Right cardiac atrium (tissue), 5 donors: ENCODE data around the gene PRKCZ. TPM values are rescaled to one million over a fixed set of nuclear protein-coding genes. Genes with fewer than 3 reads are reported as not detected.

ENCODE experiments used
- ATAC-seq, 2 donors: fragments of 200-7000 bp; cut with Tn5 transposase; one replicate each; pipeline versions ENCODE4 v1.8.0 to v1.9.1; 2020; ENCODE audit warnings: moderate library complexity in 2 of 2, mild to moderate bottlenecking in 1 of 2
- DNase-seq, 3 donors: peaks; one replicate each; pipeline ENCODE4 v3.0.0-alpha.2; 2020
- H3K27ac ChIP-seq: one replicate; pipeline ENCODE4 v1.5.1; 2013; ENCODE audit warnings: mild to moderate bottlenecking, low read length, control low read depth, moderate library complexity
- H3K27me3 ChIP-seq: one replicate; pipeline ENCODE4 v1.6.1; 2013; ENCODE audit not compliant: control insufficient read depth, insufficient read depth
- H3K4me1 ChIP-seq: one replicate; pipeline ENCODE4 v1.6.1; 2013; ENCODE audit warnings: low read length; ENCODE audit not compliant: control insufficient read depth, insufficient read depth
- H3K4me3 ChIP-seq: one replicate; pipeline ENCODE4 v1.5.1; 2013; ENCODE audit warnings: low read length, control low read depth
- H3K9me3 ChIP-seq: one replicate; pipeline ENCODE4 v1.6.1; 2013; ENCODE audit warnings: low read length; ENCODE audit not compliant: control insufficient read depth
- WGBS: extraction: QIAGEN DNeasy Blood & Tissue Kit; methylation state at CpG from one replicate; pipeline ENCODE4 v1.1.7; 2013; 5-methylcytosine and 5-hydroxymethylcytosine counted together
- intact Hi-C, 4 donors: fragments of 100-400 bp; cut with DNase I; formaldehyde crosslinking; loops; one replicate each; pipeline versions ENCODE4 v1.11.0 to v1.14.0; 2022 to 2023
- polyA plus RNA-seq: library from polyadenylated mRNA; stranded (reverse); fragments of 200-250 nt; gene quantifications from one replicate; pipeline ENCODE4 v1.2.3, GENCODE V29; 2013
- total RNA-seq, 4 donors: library from RNA; stranded (reverse); fragmentation: NEBNext Ultra II Directional; extraction: Animal tissue kit (Norgen Biotek cat#: 25700); gene quantifications; one replicate each; pipeline ENCODE4 v1.2.1, GENCODE V29; 2021
- donor health status: healthy with polysubstance abuse.
- donor health status: DM: no; HTN: yes; CAD: no.
- donor health status: DM: no; HTN: no; CAD: no.
- donor health status: DM: no; HTN: yes; CAD: no; lungs with severe emphysema.
- donor health status: DM: yes; HTN: yes; CAD: no.

Gene PRKCZ
- total and polyA plus RNA-seq, 5 donors: 15.1 to 28.1 (median 21.6) TPM

DNA sequence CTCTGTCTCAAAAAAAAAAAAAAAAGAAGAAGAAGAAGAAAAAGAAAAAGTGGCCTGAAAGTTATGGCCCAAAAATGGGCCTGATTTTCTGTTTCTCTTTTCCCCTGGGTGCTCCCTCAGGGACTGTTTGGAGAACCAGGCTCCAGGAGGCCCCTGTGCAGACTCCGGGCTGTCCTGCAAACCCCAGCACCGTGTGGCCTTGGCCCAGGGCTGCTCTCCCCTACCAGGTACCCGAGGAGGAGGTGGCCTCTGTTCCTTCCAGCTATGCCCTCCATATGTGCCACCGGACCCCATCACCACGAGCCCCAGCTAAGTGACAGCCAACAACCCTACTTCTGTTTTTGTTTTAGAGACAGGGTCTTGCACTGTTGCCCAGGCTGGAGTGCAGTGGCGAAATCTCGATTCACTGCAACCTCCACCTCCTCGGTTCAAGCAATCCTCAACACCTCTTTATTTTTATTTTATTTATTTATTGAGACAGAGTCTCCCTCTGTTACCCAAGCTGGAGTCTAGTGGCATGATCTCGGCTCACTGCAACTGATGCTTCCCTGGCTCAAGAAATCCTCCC is 151.9 kb downstream of the PRKCZ start:
- H3K27me3 ChIP-seq: no peaks in the 10 kb centered on the region
- WGBS: 91% methylated on average over 9 of the region's 9 CpGs
- intact Hi-C loops: no loop called here
- H3K27ac ChIP-seq: no peak overlapping the region
- DNase-seq (no peak), ATAC-seq (no peak)
- no peaks in the 10 kb centered on the region for H3K9me3 ChIP-seq
- peaks cover 8% of the 10 kb centered on the region for H3K4me1 ChIP-seq
- no peak overlapping the region for H3K4me3 ChIP-seq

DNA sequence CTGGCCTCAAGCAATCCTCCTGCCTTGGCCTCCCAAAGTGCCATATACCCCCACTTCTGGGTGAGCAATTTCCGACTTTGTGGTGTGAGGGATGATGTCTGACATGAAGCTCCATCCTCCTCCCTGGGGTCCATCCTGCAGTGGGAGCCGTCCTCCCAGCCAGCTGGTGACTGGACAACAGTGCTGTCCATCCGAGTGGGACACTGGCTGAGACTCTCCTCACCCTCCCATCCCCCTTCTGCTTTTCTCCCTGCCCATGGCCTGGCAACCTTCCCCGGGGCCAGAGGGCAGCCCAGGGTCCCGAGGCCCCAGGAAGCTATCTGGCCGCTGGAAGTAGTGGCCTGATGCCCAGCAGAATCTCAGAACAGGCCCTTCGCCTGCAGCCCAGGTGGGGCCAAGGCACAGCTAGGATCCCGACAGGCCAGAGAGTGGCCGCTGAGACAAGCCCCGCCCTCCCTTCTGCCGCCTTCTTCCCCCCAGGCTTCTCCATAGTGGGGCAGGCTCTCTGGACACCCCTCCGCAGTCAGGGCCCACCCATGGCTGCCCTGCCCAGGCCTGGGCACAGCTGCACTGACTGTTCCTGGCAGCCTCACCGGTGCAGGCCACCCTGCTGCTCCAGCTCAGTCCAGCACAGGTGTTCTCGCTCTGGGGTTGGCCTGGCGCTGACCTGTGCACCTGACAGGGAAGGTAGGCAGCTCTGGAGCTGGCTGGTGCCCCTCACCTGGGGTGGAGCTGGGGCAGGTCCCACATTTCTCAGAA is 152.8 kb downstream of the PRKCZ start:
- no peak overlapping the region for H3K27ac ChIP-seq
- H3K4me3 ChIP-seq: no peak overlapping the region
- H3K27me3 ChIP-seq: no peaks in the 10 kb centered on the region
- H3K4me1 ChIP-seq: peaks cover 8% of the 10 kb centered on the region
- intact Hi-C loops: no loop called here
- H3K9me3 ChIP-seq: no peaks in the 10 kb centered on the region
- peak in 1 of 3 donors; percentile 75 for DNase-seq
- ATAC-seq: no peak
- WGBS: 90% methylated on average over 15 of the region's 15 CpGs

DNA sequence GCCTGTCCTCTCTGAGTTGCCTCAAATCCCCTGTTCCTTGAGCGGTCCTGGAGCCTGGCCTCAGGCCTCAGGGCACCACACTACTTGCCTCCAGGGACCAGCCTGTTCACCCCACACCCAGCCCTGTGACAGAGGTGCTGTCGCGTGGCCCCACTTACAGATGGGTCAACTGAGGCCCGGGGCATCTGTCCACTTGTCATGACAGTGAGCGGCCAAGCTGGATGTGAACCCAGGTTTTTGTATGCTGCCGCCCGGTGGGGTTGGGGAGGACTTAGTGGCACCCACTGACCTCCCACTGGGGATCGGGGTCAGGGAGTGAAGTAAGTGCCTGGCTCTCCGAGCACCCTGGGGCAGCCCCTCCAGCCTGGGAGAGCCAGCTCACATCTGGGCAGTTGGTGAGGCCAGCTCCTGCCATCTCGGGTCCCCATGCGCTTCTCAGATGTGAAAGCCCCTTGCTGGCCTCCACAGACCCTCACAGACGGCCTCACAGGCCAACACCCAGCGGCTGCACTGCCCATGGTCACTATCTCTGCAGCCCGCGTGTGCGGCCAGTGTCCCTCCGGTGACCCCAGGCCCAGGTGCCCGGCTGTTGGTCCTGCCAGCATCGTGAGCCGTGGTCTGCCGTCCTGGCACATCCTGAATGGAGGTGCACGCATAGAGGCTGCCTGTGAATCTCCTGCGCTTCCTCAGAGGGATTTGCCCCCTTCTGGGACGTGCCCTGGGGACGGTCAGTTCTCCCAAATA is 153.6 kb downstream of the PRKCZ start:
- H3K9me3 ChIP-seq: no peaks in the 10 kb centered on the region
- 54% methylated on average over 25 of the region's 25 CpGs for WGBS
- ATAC-seq (no peak), DNase-seq (peak in 2 of 3 donors; percentile 71 to 74)
- intact Hi-C loops: no loop called here
- H3K4me3 ChIP-seq: peak overlapping the region; percentile 56
- peaks cover 8% of the 10 kb centered on the region for H3K4me1 ChIP-seq
- H3K27me3 ChIP-seq: no peaks in the 10 kb centered on the region
- H3K27ac ChIP-seq: peak overlapping the region; percentile 94

DNA sequence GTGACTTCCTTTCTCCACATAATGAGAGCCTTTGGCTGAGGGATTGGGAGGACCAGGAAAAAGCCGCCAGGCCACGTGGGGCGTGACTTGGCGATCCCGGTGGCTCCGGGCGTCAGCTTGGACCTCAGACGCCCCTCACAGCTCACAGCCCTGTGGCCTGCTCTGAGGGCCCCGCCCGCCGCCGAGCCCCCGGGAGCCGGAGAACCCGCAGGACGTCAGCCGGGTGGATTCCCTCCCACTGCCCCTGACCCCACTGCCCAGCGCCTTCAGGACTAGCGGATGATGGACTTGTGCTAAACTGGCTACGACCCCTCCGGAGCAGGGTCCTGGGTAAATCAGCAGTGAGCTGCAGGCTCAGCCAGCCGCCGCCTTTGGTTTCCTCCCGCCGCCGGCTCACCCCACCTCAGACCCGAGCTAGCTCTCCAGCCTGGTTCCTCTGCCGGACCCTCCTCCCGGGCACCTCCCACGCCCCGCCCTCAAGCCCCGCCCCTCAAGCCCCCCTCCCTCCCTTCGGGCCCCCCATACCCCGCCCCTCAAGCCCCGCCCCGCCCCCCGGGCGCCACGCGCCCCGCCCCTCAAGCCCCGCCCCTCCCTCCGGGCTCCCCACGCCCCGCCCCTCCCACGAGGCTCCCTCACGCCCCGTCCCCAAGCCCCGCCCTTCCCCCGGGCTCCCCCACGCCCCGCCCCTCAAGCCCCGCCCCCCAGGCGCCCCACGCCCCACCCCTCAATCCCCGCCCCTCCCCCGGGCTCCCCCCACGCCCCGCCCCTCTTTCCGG is 154.4 kb downstream of the PRKCZ start:
- WGBS: 2% methylated on average over 54 of the region's 60 CpGs
- Histone ChIP-seq H3K4me3 (peak overlapping the region; percentile 56), H3K27ac (peak overlapping the region; percentile 94), H3K9me3 (no peaks in the 10 kb centered on the region), H3K4me1 (peaks cover 10% of the 10 kb centered on the region), H3K27me3 (no peaks in the 10 kb centered on the region)
- ATAC-seq: peak; percentile 66 to 70
- intact Hi-C loops: no loop called here
- DNase-seq: peak; percentile 89 to 96 (median 95)

DNA sequence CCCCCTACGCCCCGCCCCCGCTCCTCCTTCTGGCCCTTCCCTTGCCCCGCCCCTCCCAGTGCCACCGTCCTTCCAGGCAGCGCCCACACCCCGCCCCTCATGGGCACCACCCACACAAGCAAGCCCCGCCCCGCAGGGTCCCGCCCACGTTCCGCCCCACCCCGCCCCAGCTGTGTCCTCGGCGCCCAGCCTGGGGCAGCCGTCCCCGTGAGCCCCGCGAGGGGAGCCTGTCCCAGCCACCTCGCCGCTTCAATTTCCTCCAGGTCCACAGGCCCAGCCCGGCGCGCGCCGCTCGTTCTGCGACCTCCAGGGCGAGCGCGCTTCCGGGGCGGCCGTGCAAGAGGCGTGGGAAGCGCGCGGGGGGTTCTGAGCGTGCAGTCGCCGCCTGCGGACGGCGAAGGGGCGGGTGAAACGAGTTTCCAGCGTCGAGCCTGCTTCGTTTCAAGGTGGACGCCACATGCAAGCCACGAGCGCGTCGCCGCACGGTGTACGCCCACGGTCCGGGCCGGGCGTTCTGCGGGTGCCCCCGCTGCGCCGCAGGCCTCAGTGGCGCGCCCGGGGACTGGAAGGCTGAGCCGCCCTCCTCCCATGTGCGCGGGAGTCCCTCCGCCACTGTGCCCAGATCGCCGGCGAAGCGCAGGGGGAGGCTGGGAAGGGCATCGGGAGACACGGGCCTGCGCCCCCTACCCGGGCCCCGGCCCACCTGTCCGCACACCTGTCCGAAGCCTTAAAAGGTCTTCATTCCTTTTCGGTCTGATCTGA is 155.2 kb downstream of the PRKCZ start:
- WGBS: 13% methylated on average over 84 of the region's 84 CpGs
- intact Hi-C loops: no loop called here
- H3K4me1 ChIP-seq: peaks cover 10% of the 10 kb centered on the region
- H3K4me3 ChIP-seq: peak overlapping the region; percentile 39
- no peaks in the 10 kb centered on the region for H3K9me3 ChIP-seq
- DNase-seq: peak; percentile 97 to 99 (median 99)
- H3K27me3 ChIP-seq: no peaks in the 10 kb centered on the region
- H3K27ac ChIP-seq: peak overlapping the region; percentile 80
- ATAC-seq: peak; percentile 69 to 75

DNA sequence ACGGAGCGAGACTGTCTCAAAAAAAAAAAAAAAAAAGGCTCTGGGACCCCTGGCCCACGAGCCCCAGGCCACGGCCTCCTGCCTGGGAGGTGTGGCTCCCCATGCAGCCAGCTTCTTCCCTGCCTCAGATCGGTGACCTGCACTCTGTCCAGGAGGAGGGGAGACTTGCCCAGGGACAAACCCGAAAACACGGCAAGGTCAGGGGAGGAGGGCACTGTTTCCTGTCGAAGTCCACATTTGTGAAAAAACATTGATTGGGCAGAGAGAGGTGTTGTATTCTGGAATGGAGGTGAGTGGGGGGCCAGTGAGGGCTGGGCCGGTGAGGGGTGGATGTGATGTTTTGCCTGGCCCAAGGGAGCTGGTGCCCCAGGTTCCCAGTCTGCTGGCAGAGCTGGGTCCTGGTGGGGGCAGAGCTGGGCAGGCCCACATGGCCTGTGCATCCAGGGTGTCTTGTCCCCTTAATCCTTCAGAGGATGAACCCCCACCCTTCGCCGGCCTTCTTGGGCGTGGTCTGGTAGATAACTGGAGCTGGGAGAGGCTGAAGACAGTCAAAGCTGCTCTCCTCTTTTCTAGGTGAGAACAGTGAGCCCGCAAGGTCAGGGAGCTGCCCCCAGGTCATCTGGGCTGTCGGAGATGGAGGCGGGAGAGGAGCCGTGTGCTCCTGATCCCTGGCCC is 156.7 kb downstream of the PRKCZ start:
- Histone ChIP-seq H3K4me3 (no peak overlapping the region), H3K27me3 (no peaks in the 10 kb centered on the region), H3K9me3 (no peaks in the 10 kb centered on the region), H3K4me1 (peaks cover 10% of the 10 kb centered on the region), H3K27ac (peak overlapping the region; percentile 46)
- DNase-seq (peak in 2 of 3 donors; percentile 75 to 76), ATAC-seq (no peak)
- 69% methylated on average over 16 of the region's 16 CpGs for WGBS
- intact Hi-C loops: no loop called here

DNA sequence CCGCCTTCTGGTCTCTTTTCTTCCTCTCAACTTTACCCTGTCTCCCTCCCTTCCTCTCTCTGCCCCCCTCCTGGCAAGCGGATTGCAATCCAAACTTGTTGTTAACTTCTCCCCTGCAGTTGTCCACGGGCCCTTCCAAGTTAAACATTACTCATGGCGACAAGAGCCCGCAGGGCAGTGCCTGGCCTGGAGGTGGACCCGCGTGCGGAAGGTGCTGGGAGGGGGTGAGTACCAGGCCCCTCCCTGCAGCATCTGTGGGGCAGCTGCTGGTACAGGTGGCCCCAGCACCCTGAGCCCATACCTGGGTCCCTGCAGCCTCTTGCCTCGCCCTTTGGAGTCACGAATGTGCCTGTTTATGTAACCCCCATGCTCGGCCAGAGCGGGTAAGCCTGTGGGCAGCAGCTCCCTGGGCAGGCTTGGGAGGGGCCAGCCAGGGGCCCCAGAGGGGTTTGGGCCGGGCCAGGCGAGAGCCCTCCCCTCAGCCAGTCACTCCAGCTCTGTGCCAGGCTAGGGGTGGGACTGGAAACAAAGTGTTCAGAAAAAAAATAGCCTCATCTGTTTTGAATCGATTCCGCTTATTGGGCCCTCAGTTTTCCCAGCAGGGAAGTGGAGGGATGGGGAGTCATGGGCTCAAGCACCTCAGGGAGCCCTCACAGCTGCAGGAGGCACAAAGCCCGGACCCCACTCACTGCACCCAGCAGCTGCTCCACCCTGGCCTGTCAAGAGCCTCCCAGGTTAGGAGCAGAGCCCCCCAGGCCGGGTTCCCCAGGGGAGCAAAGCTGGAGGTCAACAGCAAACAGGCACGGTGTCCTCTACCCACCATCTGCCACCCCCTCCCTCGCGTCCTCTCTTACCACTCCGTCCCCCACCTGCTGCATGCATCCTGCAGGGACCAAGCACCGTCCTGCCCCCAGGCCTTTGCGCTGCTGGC is 158.4 kb downstream of the PRKCZ start:
- ATAC-seq (peak; percentile 0 to 15), DNase-seq (peak; percentile 84 to 89 (median 85))
- no peaks in the 10 kb centered on the region for H3K27me3 ChIP-seq
- no peak overlapping the region for H3K4me3 ChIP-seq
- no peaks in the 10 kb centered on the region for H3K9me3 ChIP-seq
- intact Hi-C loops: no loop called here
- H3K4me1 ChIP-seq: peaks cover 16% of the 10 kb centered on the region
- WGBS: 61% methylated on average over 24 of the region's 24 CpGs
- H3K27ac ChIP-seq: peak overlapping the region; percentile 28

DNA sequence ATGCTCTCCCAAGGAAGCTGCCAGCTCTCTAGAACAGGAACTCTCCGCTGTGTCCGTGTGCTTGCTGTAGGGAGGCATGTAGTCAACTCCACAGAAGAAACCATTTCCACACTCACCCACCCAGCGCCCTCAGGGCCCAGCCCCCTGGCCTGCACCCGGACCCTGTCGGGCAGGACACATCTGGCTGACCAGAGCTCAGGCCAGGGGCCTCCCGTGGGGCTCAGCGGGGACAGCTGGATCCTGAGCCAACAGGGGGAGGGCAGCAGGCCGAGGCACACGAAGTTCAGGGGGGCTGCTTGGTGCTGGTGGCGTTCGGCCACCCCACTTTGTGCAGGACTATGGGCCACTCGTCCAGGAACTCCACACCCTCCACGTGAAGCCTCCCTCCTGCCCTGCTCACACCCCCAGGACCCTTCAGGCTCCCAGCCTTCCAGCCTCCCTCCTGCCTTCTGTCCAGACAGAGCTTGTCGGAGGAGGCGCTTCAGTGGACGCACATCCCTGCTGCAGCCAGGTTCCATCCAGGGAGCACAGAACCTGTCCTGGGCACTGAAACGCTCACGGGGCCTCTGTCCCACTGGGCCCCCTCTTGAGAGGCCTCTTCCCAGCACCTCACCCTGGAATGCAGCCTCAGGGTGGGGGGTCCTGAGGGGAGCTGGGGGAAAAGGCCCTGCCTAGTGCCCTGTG is 159.3 kb downstream of the PRKCZ start:
- intact Hi-C loops: no loop called here
- H3K4me1 ChIP-seq: peaks cover 20% of the 10 kb centered on the region

More for the DNA sequence above, 159.3 kb downstream of the PRKCZ start:
- H3K4me3 ChIP-seq: no peak overlapping the region
- peak in 2 of 3 donors; percentile 62 to 68 for DNase-seq
- H3K9me3 ChIP-seq: no peaks in the 10 kb centered on the region
- H3K27ac ChIP-seq: peak overlapping the region; percentile 13
- H3K27me3 ChIP-seq: no peaks in the 10 kb centered on the region
- 52% methylated on average over 18 of the region's 18 CpGs for WGBS
- ATAC-seq: no peak
